Karpas-422 (cell line): ENCODE measurements around the gene ZNF555. TPM values are rescaled to one million over a fixed set of nuclear protein-coding genes. Genes with fewer than 3 reads are reported as not detected.
"Not testable (repeated sequence)": the region's sequence is repeated elsewhere in the genome, so short reads cannot be mapped to it uniquely, and the experiment has no call there.

Experiments
- DNase-seq: peaks from one replicate; pipeline ENCODE4 v3.0.0-alpha.2; 2015
- H2AFZ ChIP-seq: fragments of 200-600 bp; sonication (generic); 2 replicates; pipeline ENCODE4 v1.6.1; 2014; ENCODE audit warnings: antibody characterized with exemption, low read length, mixed read lengths
- H3K27ac ChIP-seq: fragments of 200-600 bp; sonication (generic); 2 replicates; pipeline ENCODE4 v1.5.1; 2014; ENCODE audit warnings: mild to moderate bottlenecking, low read length, moderate library complexity
- H3K27me3 ChIP-seq: fragments of 200-600 bp; sonication (generic); 2 replicates; pipeline ENCODE4 v1.6.1; 2014; ENCODE audit warnings: low read length, mixed read lengths
- H3K36me3 ChIP-seq: fragments of 200-600 bp; sonication (generic); 2 replicates; pipeline ENCODE4 v1.6.1; 2014; ENCODE audit warnings: low read length, mixed read lengths; ENCODE audit not compliant: insufficient read depth
- H3K4me1 ChIP-seq: fragments of 200-600 bp; sonication (generic); 2 replicates; pipeline ENCODE4 v1.6.1; 2014; ENCODE audit warnings: mild to moderate bottlenecking, low read length, mixed read lengths
- H3K4me2 ChIP-seq: fragments of 200-600 bp; sonication (generic); 2 replicates; pipeline ENCODE4 v1.6.1; 2014; ENCODE audit warnings: low read length, low read depth, mild to moderate bottlenecking; ENCODE audit not compliant: poor library complexity, severe bottlenecking
- H3K4me3 ChIP-seq: fragments of 200-600 bp; sonication (generic); 2 replicates; pipeline ENCODE4 v1.5.1; 2014; ENCODE audit warnings: mild to moderate bottlenecking, antibody characterized with exemption, low read length, mixed read lengths
- H3K79me2 ChIP-seq: fragments of 200-600 bp; sonication (generic); 2 replicates; pipeline ENCODE4 v1.6.1; 2014; ENCODE audit warnings: mild to moderate bottlenecking, low read length, mixed read lengths
- H3K9ac ChIP-seq: fragments of 200-600 bp; sonication (generic); 2 replicates; pipeline ENCODE4 v1.6.0; 2014; ENCODE audit warnings: low read length
- H3K9me2 ChIP-seq: fragments of 200-600 bp; sonication (generic), shearing (Covaris generic); replicated peaks from 2 replicates; pipeline ENCODE4 v1.6.0; 2014; ENCODE audit warnings: mild to moderate bottlenecking, low read length, moderate library complexity; ENCODE audit not compliant: insufficient read depth
- H3K9me3 ChIP-seq: fragments of 300-700, 200-600 bp; sonication (generic); 2 replicates; pipeline ENCODE4 v1.6.1; 2014; ENCODE audit warnings: low read length, mixed read lengths
- H4K20me1 ChIP-seq: fragments of 200-600 bp; sonication (generic); 2 replicates; pipeline ENCODE4 v1.6.1; 2014; ENCODE audit warnings: mild to moderate bottlenecking, antibody characterized with exemption, low read length, low read depth; ENCODE audit not compliant: insufficient read depth
- total RNA-seq: library from RNA; depleted of rRNA; stranded (reverse); fragments of >200 nt; shearing (Covaris generic); gene quantifications from 2 replicates; pipeline ENCODE4 v1.2.3, GENCODE V29; 2014; ENCODE audit warnings: low replicate concordance

Gene ZNF555
- total RNA-seq, 1 experiment from 2014 or later = 1.4 TPM

GRCh38 chr19:2863816-2864215 lies 22.5 kb downstream of the ZNF555 start:
- H3K9me2 ChIP-seq = no peaks in the 10 kb centered on the region
- H2AFZ ChIP-seq = no peak overlapping the region
- no peak overlapping the region for H3K27ac ChIP-seq
- no peaks in the 10 kb centered on the region for H3K27me3 ChIP-seq
- H3K9ac ChIP-seq = no peak overlapping the region
- H3K79me2 ChIP-seq = no peaks in the 10 kb centered on the region
- no peak overlapping the region for H3K4me2 ChIP-seq
- DNase-seq = no peak
- H3K9me3 ChIP-seq = no peaks in the 10 kb centered on the region
- no peaks in the 10 kb centered on the region for H4K20me1 ChIP-seq
- H3K4me3 ChIP-seq = no peak overlapping the region
- H3K4me1 ChIP-seq = no peaks in the 10 kb centered on the region
- no peaks in the 10 kb centered on the region for H3K36me3 ChIP-seq

GRCh38 chr19:2865334-2866100 lies 24.2 kb downstream of the ZNF555 start:
- H2AFZ ChIP-seq = no peak overlapping the region
- no peaks in the 10 kb centered on the region for H4K20me1 ChIP-seq

GRCh38 chr19:2866495-2867024 lies 25.3 kb downstream of the ZNF555 start:
- H3K9me3 ChIP-seq = no peaks in the 10 kb centered on the region
- H4K20me1 ChIP-seq = no peaks in the 10 kb centered on the region
- no peak overlapping the region for H3K9ac ChIP-seq
- H3K9me2 ChIP-seq = no peaks in the 10 kb centered on the region
- no peak overlapping the region for H3K27ac ChIP-seq
- no peaks in the 10 kb centered on the region for H3K27me3 ChIP-seq
- no peak overlapping the region for H2AFZ ChIP-seq
- no peak overlapping the region for H3K4me2 ChIP-seq
- no peaks in the 10 kb centered on the region for H3K4me1 ChIP-seq
- DNase-seq = no peak
- no peaks in the 10 kb centered on the region for H3K79me2 ChIP-seq
- no peak overlapping the region for H3K4me3 ChIP-seq
- no peaks in the 10 kb centered on the region for H3K36me3 ChIP-seq

More at GRCh38 chr19:2865334-2866100, 24.2 kb downstream of the ZNF555 start:
- Histone ChIP-seq H3K27ac (no peak overlapping the region), H3K9ac (no peak overlapping the region), H3K4me1 (no peaks in the 10 kb centered on the region), H3K9me2 (no peaks in the 10 kb centered on the region), H3K79me2 (no peaks in the 10 kb centered on the region), H3K9me3 (no peaks in the 10 kb centered on the region), H3K27me3 (no peaks in the 10 kb centered on the region), H3K4me3 (no peak overlapping the region), H3K4me2 (no peak overlapping the region), H3K36me3 (no peaks in the 10 kb centered on the region)
- DNase-seq = no peak

GRCh38 chr19:2867025-2867991 lies 26.0 kb downstream of the ZNF555 start, which contains the start of gene ZNF556:
TSS of gene ZNF556 (plus strand) at chr19:2867335. CDS start at chr19:2867422, 87 bp downstream.
- Histone ChIP-seq H3K79me2 (no peaks in the 10 kb centered on the region), H3K9ac (no peak within 1 kb of the TSS), H3K4me3 (no peak within 1 kb of the TSS), H3K27ac (no peak within 1 kb of the TSS), H2AFZ (no peak within 1 kb of the TSS), H3K9me3 (no peaks in the 10 kb centered on the region), H3K4me2 (no peak within 1 kb of the TSS), H3K27me3 (no peaks in the 10 kb centered on the region), H3K36me3 (no peaks in the 10 kb centered on the region), H3K9me2 (no peaks in the 10 kb centered on the region), H3K4me1 (no peaks in the 10 kb centered on the region), H4K20me1 (no peaks in the 10 kb centered on the region)
- peak; percentile 87 for DNase-seq

- Histone ChIP-seq H3K4me1 (no peaks in the 10 kb centered on the region), H3K4me2 (no peak overlapping the region), H3K27me3 (no peaks in the 10 kb centered on the region), H4K20me1 (no peaks in the 10 kb centered on the region), H2AFZ (no peak overlapping the region), H3K4me3 (no peak overlapping the region), H3K36me3 (no peaks in the 10 kb centered on the region), H3K27ac (no peak overlapping the region), H3K9me2 (no peaks in the 10 kb centered on the region), H3K79me2 (no peaks in the 10 kb centered on the region), H3K9ac (no peak overlapping the region), H3K9me3 (no peaks in the 10 kb centered on the region)
- DNase-seq = no peak
Measured at GRCh38 chr19:2869618-2870017, 28.3 kb downstream of the ZNF555 start.

GRCh38 chr19:2872175-2872574 lies 30.9 kb downstream of the ZNF555 start:
- H3K4me3 ChIP-seq, H2AFZ ChIP-seq, H3K79me2 ChIP-seq, DNase-seq, H3K36me3 ChIP-seq, H3K4me1 ChIP-seq, H3K9me3 ChIP-seq, H3K27me3 ChIP-seq, H4K20me1 ChIP-seq, H3K9me2 ChIP-seq, H3K9ac ChIP-seq, H3K4me2 ChIP-seq, H3K27ac ChIP-seq: not testable (repeated sequence)

- H3K9me2 ChIP-seq = no peaks in the 10 kb centered on the region
- H3K27ac ChIP-seq = no peak overlapping the region
- H3K4me2 ChIP-seq = no peak overlapping the region
- H3K36me3 ChIP-seq = no peaks in the 10 kb centered on the region
- no peak overlapping the region for H3K9ac ChIP-seq
- no peaks in the 10 kb centered on the region for H4K20me1 ChIP-seq
- H3K9me3 ChIP-seq = peaks cover 15% of the 10 kb centered on the region
- H3K27me3 ChIP-seq = no peaks in the 10 kb centered on the region
- H3K4me3 ChIP-seq = no peak overlapping the region
- no peaks in the 10 kb centered on the region for H3K4me1 ChIP-seq
- no peaks in the 10 kb centered on the region for H3K79me2 ChIP-seq
- no peak for DNase-seq
- no peak overlapping the region for H2AFZ ChIP-seq
Measured at GRCh38 chr19:2877398-2878331, 36.4 kb downstream of the ZNF555 start.
